Medulla oblongata (tissue), 1 donor: ENCODE data around the gene CCL25.

Experiments
- DNase-seq: peaks from one replicate; pipeline ENCODE4 v3.0.0-alpha.2; 2015; ENCODE audit errors: extremely low spot score

The CCL25 gene

GRCh38 chr19:8109890-8110662 is 57.5 kb downstream of the CCL25 start:
- DNase-seq: no peak

- DNase-seq: no peak
Observed at GRCh38 chr19:8110931-8111330, 58.4 kb downstream of the CCL25 start.

GRCh38 chr19:8111376-8111775 is 58.8 kb downstream of the CCL25 start:
- DNase-seq: no peak
